Stimulated activated CD4-positive, alpha-beta T cell treated with anti-CD3 and anti-CD28 coated beads, TNF-alpha, amount 100 ng/mL, for 48 hours (primary cell): ENCODE measurements around the gene HTR5A.
A peak's percentile ranks its signal among the peaks of the same experiment; 100 is the strongest.
"Not testable (repeated sequence)": the region's sequence is repeated elsewhere in the genome, so short reads cannot be mapped to it uniquely, and the experiment has no call there.

Experiments used
- DNase-seq, 3 donors: peaks; one replicate each; pipeline ENCODE4 v3.0.0-alpha.2; 2020; ENCODE audit warnings: low read depth in 3 of 3

HTR5A gene

GRCh38 chr7:155069992-155070751, at the start of gene HTR5A:
Gene HTR5A (plus strand): TSS chr7:155070324. CDS start chr7:155070900, 576 bp downstream.
- DNase-seq, result peak; percentile 68 to 71 (median 70)

GRCh38 chr7:155020996-155021395, 49.1 kb upstream of the HTR5A start:
- no peak for DNase-seq

- DNase-seq, result no peak
Observed at GRCh38 chr7:155021699-155022145, 48.4 kb upstream of the HTR5A start.

- DNase-seq, result no peak
Observed at GRCh38 chr7:155027879-155028278, 42.2 kb upstream of the HTR5A start.

GRCh38 chr7:155032978-155033377, 37.1 kb upstream of the HTR5A start:
- no peak for DNase-seq

GRCh38 chr7:155034495-155034894, 35.6 kb upstream of the HTR5A start:
- DNase-seq, result not testable (repeated sequence)

GRCh38 chr7:155038335-155038734, 31.8 kb upstream of the HTR5A start:
- no peak for DNase-seq

GRCh38 chr7:155043756-155044155, 26.4 kb upstream of the HTR5A start:
- DNase-seq, result no peak

GRCh38 chr7:155048006-155048405, 22.1 kb upstream of the HTR5A start:
- DNase-seq, result no peak

- DNase-seq, result no peak
Observed at GRCh38 chr7:155051355-155051754, 18.8 kb upstream of the HTR5A start.

GRCh38 chr7:155053002-155053401, 17.1 kb upstream of the HTR5A start:
- DNase-seq, result no peak

GRCh38 chr7:155054761-155055160, 15.4 kb upstream of the HTR5A start:
- DNase-seq, result no peak

GRCh38 chr7:155057076-155057475, 13.0 kb upstream of the HTR5A start:
- DNase-seq, result no peak

GRCh38 chr7:155058896-155059295, 11.2 kb upstream of the HTR5A start:
- no peak for DNase-seq

- no peak for DNase-seq
Observed at GRCh38 chr7:155059703-155060102, 10.4 kb upstream of the HTR5A start.

- DNase-seq, result no peak
Observed at GRCh38 chr7:155062411-155062810, 7.7 kb upstream of the HTR5A start.

GRCh38 chr7:155064186-155064585, 5.9 kb upstream of the HTR5A start:
- DNase-seq, result no peak

GRCh38 chr7:155066417-155066950, 3.6 kb upstream of the HTR5A start:
- no peak for DNase-seq

GRCh38 chr7:155071121-155071651, 1.1 kb downstream of the HTR5A start:
- DNase-seq, result no peak

- DNase-seq, result no peak
Observed at GRCh38 chr7:155071916-155072571, 1.9 kb downstream of the HTR5A start.

- no peak for DNase-seq
Observed at GRCh38 chr7:155073922-155074321, 3.8 kb downstream of the HTR5A start.

GRCh38 chr7:155084021-155084420, 13.9 kb downstream of the HTR5A start:
- DNase-seq, result no peak

GRCh38 chr7:155084969-155085368, 14.8 kb downstream of the HTR5A start:
- DNase-seq, result no peak
